A549 (cell line): ENCODE data around the gene PDGFC. TPM values are rescaled to one million over a fixed set of nuclear protein-coding genes. Genes with fewer than 3 reads are reported as not detected.
A peak's percentile ranks its signal among the peaks of the same experiment; 100 is the strongest.

Source experiments
- BHLHE40 ChIP-seq: IDR thresholded peaks from 2 replicates; pipeline ENCODE4 v1.6.1; 2012; ENCODE audit warnings: low read depth, low read length, inconsistent platforms
- ESRRA ChIP-seq: fragments of 150-350 bp; IDR thresholded peaks from 2 replicates; pipeline ENCODE4 v1.6.1; 2014; ENCODE audit warnings: mild to moderate bottlenecking, low read length, borderline replicate concordance
- FOSB ChIP-seq: fragments of 250-450 bp; sonication (Bioruptor Pico); IDR thresholded peaks from 2 replicates; pipeline ENCODE4 v1.5.0; 2020; ENCODE audit warnings: mild to moderate bottlenecking, moderate library complexity
- GATA3 ChIP-seq: IDR thresholded peaks from 2 replicates; pipeline ENCODE4 v1.6.1; 2012; ENCODE audit warnings: borderline replicate concordance
- HDAC2 ChIP-seq: fragments of 200-600 bp; sonication (generic); IDR thresholded peaks from 2 replicates; pipeline ENCODE4 v1.6.1; 2016
- HEYL ChIP-seq: fragments of 250-450 bp; sonication (Bioruptor Pico); IDR thresholded peaks from 2 replicates; pipeline ENCODE4 v1.8.0; 2021; ENCODE audit warnings: mild to moderate bottlenecking, moderate library complexity
- HOXA7 ChIP-seq: fragments of 250-450 bp; sonication (Bioruptor Pico); IDR thresholded peaks from 2 replicates; pipeline ENCODE4 v1.5.0; 2020; ENCODE audit warnings: mild to moderate bottlenecking, moderate library complexity
- JUNB ChIP-seq: fragments of >200 bp; sonication (Bioruptor Twin); formaldehyde crosslinking; IDR thresholded peaks from 2 replicates; pipeline ENCODE4 v1.6.1; 2016
- KDM5A ChIP-seq: fragments of 200-600 bp; sonication (generic); IDR thresholded peaks from 2 replicates; pipeline ENCODE4 v1.6.1; 2016; ENCODE audit warnings: antibody characterized with exemption, mild to moderate bottlenecking
- MAFK ChIP-seq: fragments of 450-650 bp; IDR thresholded peaks from 2 replicates; pipeline ENCODE4 v1.6.1; 2014; ENCODE audit not compliant: partially characterized antibody
- MYC ChIP-seq: IDR thresholded peaks from 2 replicates; pipeline ENCODE4 v1.6.1; 2012; ENCODE audit warnings: mild to moderate bottlenecking, inconsistent platforms, low read length, improper control_type of control experiment, borderline replicate concordance
- NFE2L2 ChIP-seq: fragments of 150-350 bp; conservative IDR thresholded peaks from 2 replicates; pipeline ENCODE4 v1.6.1; 2014; ENCODE audit warnings: low read length
- NR3C1 ChIP-seq: fragments of >200 bp; sonication (Bioruptor Twin); formaldehyde crosslinking; IDR thresholded peaks from 3 replicates; pipeline ENCODE4 v1.6.1; 2017
- POLR2A ChIP-seq: IDR thresholded peaks from 2 replicates; pipeline ENCODE4 v1.6.1; 2012; ENCODE audit warnings: mild to moderate bottlenecking, low read length
- POLR2AphosphoS2 ChIP-seq: conservative IDR thresholded peaks from 2 replicates; pipeline ENCODE4 v1.6.1; 2012; ENCODE audit warnings: low read length, improper control_type of control experiment, inconsistent platforms
- RAD21 ChIP-seq, 2 experiments: fragments of >200 bp in 1 of 2; sonication (Bioruptor Twin) in 1 of 2; formaldehyde crosslinking in 1 of 2; IDR thresholded peaks in 1 of 2; conservative IDR thresholded peaks in 1 of 2; 2 replicates in 1 of 2; 3 replicates in 1 of 2; pipeline ENCODE4 v1.6.1; 2012 to 2018; ENCODE audit warnings: inconsistent platforms in 1 of 2
- RFX5 ChIP-seq: fragments of 450-650 bp; IDR thresholded peaks from 2 replicates; pipeline ENCODE4 v1.7.1; 2014; ENCODE audit warnings: antibody characterized with exemption, mild to moderate bottlenecking, moderate library complexity
- RNF2 ChIP-seq: fragments of 200-600 bp; sonication (generic); IDR thresholded peaks from 2 replicates; pipeline ENCODE4 v1.6.1; 2016; ENCODE audit warnings: low read depth, mild to moderate bottlenecking, antibody characterized with exemption, moderate library complexity, borderline replicate concordance
- SREBF2 ChIP-seq: fragments of 450-650 bp; IDR thresholded peaks from 2 replicates; pipeline ENCODE4 v1.6.1; 2014; ENCODE audit warnings: mild to moderate bottlenecking, moderate library complexity
- TFCP2L1 ChIP-seq: fragments of 250-450 bp; sonication (Bioruptor Pico); IDR thresholded peaks from 2 replicates; pipeline ENCODE4 v1.5.0; 2021; ENCODE audit warnings: mild to moderate bottlenecking
- ZFP36 ChIP-seq: fragments of 450-650 bp; IDR thresholded peaks from 2 replicates; pipeline ENCODE4 v1.6.1; 2014; ENCODE audit warnings: borderline replicate concordance; ENCODE audit not compliant: partially characterized antibody
- polyA plus RNA-seq, 4 experiments: library from polyadenylated mRNA; depleted of rRNA in 3 of 4; stranded (reverse); fragments of >200 nt; fragmentation: RNase III in 1 of 4; extraction: RNeasy Plus Mini Kit Qiagen cat#74134 plus additional on column Dnase treatment in 1 of 4; gene quantifications; 2 replicates in 3 of 4; 3 replicates in 1 of 4; pipeline ENCODE4 v1.2.3, GENCODE V29; 2011 to 2017
- TF ChIP-seq, protein P1 (sequence below): fragments of 150-350 bp; IDR thresholded peaks from 2 replicates; pipeline ENCODE4 v1.6.1; 2014; ENCODE audit warnings: low read depth, mild to moderate bottlenecking, low read length
- TF ChIP-seq, protein P2 (sequence below): fragments of >200 bp; sonication (Bioruptor Twin); formaldehyde crosslinking; IDR thresholded peaks from 3 replicates; pipeline ENCODE4 v1.6.1; 2016
- TF ChIP-seq, protein P3 (sequence below): fragments of 200-600 bp; sonication (generic); IDR thresholded peaks from 2 replicates; pipeline ENCODE4 v1.6.1; 2016; ENCODE audit warnings: antibody characterized with exemption, mild to moderate bottlenecking, moderate library complexity
- TF ChIP-seq, protein P4 (sequence below): fragments of 250-450 bp; sonication (Bioruptor Pico); IDR thresholded peaks from 2 replicates; pipeline ENCODE4 v1.5.0; 2020; ENCODE audit warnings: low read depth, mild to moderate bottlenecking, moderate library complexity
- TF ChIP-seq, protein P5 (sequence below): IDR thresholded peaks from 2 replicates; pipeline ENCODE4 v1.6.1; 2012

The PDGFC gene
- polyA plus RNA-seq, 2 of the 4 experiments (the other 2 are of a cell fraction) = 3.5 to 4.1 TPM

DNA sequence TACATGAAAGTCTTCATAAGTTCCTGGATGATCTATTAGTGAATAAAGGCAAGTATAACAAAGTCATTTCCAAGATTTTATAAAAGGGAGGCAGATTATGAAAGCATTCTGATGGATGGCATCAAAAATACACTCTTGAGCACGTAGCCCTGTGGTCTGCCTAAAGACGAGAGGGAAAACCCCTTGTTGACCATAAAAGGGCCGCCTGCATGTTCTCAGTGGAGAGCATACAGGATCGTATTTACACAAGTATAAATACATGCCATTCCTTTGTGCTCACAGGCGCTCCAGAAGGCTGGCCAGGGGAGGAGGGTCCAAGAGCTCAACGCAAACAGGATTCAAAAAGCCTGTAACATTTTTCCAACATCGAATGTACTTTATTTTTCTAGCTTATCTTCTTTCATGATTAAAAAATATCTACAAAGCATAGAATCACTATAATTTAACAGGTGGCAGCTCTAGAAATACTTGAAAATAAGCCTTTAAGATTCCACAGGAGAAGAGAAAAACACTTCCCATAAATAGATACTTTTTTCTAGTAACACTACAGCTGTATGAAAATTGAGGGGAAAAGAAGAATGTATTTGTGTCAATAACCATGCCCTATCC, 29.6 kb downstream of the PDGFC start (continued):
- TF ChIP-seq, protein P1, sequence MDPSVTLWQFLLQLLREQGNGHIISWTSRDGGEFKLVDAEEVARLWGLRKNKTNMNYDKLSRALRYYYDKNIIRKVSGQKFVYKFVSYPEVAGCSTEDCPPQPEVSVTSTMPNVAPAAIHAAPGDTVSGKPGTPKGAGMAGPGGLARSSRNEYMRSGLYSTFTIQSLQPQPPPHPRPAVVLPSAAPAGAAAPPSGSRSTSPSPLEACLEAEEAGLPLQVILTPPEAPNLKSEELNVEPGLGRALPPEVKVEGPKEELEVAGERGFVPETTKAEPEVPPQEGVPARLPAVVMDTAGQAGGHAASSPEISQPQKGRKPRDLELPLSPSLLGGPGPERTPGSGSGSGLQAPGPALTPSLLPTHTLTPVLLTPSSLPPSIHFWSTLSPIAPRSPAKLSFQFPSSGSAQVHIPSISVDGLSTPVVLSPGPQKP = no peak
- TF ChIP-seq, protein P2, sequence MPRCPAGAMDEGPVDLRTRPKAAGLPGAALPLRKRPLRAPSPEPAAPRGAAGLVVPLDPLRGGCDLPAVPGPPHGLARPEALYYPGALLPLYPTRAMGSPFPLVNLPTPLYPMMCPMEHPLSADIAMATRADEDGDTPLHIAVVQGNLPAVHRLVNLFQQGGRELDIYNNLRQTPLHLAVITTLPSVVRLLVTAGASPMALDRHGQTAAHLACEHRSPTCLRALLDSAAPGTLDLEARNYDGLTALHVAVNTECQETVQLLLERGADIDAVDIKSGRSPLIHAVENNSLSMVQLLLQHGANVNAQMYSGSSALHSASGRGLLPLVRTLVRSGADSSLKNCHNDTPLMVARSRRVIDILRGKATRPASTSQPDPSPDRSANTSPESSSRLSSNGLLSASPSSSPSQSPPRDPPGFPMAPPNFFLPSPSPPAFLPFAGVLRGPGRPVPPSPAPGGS = peak; percentile 95; the same call in 2 of the 3 replicates
- no peak for TF ChIP-seq SREBF2
- no peak for TF ChIP-seq BHLHE40
- no peak for TF ChIP-seq MYC
- TF ChIP-seq, protein P3, sequence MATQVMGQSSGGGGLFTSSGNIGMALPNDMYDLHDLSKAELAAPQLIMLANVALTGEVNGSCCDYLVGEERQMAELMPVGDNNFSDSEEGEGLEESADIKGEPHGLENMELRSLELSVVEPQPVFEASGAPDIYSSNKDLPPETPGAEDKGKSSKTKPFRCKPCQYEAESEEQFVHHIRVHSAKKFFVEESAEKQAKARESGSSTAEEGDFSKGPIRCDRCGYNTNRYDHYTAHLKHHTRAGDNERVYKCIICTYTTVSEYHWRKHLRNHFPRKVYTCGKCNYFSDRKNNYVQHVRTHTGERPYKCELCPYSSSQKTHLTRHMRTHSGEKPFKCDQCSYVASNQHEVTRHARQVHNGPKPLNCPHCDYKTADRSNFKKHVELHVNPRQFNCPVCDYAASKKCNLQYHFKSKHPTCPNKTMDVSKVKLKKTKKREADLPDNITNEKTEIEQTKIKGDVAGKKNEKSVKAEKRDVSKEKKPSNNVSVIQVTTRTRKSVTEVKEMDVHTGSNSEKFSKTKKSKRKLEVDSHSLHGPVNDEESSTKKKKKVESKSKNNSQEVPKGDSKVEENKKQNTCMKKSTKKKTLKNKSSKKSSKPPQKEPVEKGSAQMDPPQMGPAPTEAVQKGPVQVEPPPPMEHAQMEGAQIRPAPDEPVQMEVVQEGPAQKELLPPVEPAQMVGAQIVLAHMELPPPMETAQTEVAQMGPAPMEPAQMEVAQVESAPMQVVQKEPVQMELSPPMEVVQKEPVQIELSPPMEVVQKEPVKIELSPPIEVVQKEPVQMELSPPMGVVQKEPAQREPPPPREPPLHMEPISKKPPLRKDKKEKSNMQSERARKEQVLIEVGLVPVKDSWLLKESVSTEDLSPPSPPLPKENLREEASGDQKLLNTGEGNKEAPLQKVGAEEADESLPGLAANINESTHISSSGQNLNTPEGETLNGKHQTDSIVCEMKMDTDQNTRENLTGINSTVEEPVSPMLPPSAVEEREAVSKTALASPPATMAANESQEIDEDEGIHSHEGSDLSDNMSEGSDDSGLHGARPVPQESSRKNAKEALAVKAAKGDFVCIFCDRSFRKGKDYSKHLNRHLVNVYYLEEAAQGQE = no peak
- TF ChIP-seq, protein P4, sequence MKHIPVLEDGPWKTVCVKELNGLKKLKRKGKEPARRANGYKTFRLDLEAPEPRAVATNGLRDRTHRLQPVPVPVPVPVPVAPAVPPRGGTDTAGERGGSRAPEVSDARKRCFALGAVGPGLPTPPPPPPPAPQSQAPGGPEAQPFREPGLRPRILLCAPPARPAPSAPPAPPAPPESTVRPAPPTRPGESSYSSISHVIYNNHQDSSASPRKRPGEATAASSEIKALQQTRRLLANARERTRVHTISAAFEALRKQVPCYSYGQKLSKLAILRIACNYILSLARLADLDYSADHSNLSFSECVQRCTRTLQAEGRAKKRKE (CRISPR knock-in tag) = no peak
- no peak for TF ChIP-seq HDAC2
- no peak for TF ChIP-seq NFE2L2
- TF ChIP-seq HOXA7 (CRISPR knock-in tag) = no peak
- no peak for TF ChIP-seq HEYL
- TF ChIP-seq, protein P5, sequence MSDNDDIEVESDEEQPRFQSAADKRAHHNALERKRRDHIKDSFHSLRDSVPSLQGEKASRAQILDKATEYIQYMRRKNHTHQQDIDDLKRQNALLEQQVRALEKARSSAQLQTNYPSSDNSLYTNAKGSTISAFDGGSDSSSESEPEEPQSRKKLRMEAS = no peak; the same call in 1 of the 2 replicates
- TF ChIP-seq FOSB (CRISPR knock-in tag) = no peak
- TF ChIP-seq ESRRA = no peak
- no peak for TF ChIP-seq KDM5A
- no peak for TF ChIP-seq POLR2A
- TF ChIP-seq MAFK = no peak
- TF ChIP-seq NR3C1 = no peak
- peak; percentile 64; the same call in 1 of the 2 replicates for TF ChIP-seq GATA3
- peak in 1 of 2 experiments; percentile 22; a peak in 1 of 5 replicates for TF ChIP-seq RAD21 (conservative IDR thresholded peaks at IDR 0.05 in 1 of 2, IDR thresholded peaks at IDR 0.05 in 1 of 2)
- TF ChIP-seq RNF2 = no peak
- no peak for TF ChIP-seq TFCP2L1 (CRISPR knock-in tag)
- no peak for TF ChIP-seq RFX5
- TF ChIP-seq JUNB = peak; percentile 56
- peak; percentile 37 for TF ChIP-seq ZFP36
- TF ChIP-seq POLR2AphosphoS2 = no peak
